HL-60 (cell line): Measurements from ENCODE around the gene CFAP54.

Experiments used
- TF ChIP-seq, protein P1 (sequence below): IDR thresholded peaks from one replicate; pipeline ENCODE4 v1.5.1; 2011; ENCODE audit warnings: low read length, control low read depth, inconsistent platforms; ENCODE audit not compliant: insufficient read depth
- TF ChIP-seq, protein P2 (sequence below): IDR thresholded peaks from 2 replicates; pipeline ENCODE4 v1.6.1; 2012; ENCODE audit warnings: low read depth; ENCODE audit not compliant: insufficient replicate concordance

DNA sequence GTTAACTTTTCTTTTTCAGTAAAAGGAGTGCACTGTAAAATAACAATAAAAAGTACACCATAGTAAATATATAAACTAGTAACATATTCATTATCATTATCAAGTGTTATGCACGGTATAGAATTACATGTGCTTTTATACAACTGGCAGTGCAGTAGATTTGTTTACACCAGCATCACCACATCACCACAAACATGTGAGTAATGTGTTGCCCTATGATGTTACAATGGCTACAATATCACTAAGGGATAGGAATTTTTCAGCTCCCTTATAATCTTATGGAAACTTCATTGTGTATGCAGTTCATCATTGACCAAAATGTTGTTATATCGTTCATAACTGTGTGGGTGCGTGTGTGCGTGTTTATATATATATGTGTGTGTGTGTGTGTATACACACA lies 394.2 kb downstream of the CFAP54 start:
- TF ChIP-seq, protein P1, sequence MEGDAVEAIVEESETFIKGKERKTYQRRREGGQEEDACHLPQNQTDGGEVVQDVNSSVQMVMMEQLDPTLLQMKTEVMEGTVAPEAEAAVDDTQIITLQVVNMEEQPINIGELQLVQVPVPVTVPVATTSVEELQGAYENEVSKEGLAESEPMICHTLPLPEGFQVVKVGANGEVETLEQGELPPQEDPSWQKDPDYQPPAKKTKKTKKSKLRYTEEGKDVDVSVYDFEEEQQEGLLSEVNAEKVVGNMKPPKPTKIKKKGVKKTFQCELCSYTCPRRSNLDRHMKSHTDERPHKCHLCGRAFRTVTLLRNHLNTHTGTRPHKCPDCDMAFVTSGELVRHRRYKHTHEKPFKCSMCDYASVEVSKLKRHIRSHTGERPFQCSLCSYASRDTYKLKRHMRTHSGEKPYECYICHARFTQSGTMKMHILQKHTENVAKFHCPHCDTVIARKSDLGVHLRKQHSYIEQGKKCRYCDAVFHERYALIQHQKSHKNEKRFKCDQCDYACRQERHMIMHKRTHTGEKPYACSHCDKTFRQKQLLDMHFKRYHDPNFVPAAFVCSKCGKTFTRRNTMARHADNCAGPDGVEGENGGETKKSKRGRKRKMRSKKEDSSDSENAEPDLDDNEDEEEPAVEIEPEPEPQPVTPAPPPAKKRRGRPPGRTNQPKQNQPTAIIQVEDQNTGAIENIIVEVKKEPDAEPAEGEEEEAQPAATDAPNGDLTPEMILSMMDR = no peak
- TF ChIP-seq, protein P2, sequence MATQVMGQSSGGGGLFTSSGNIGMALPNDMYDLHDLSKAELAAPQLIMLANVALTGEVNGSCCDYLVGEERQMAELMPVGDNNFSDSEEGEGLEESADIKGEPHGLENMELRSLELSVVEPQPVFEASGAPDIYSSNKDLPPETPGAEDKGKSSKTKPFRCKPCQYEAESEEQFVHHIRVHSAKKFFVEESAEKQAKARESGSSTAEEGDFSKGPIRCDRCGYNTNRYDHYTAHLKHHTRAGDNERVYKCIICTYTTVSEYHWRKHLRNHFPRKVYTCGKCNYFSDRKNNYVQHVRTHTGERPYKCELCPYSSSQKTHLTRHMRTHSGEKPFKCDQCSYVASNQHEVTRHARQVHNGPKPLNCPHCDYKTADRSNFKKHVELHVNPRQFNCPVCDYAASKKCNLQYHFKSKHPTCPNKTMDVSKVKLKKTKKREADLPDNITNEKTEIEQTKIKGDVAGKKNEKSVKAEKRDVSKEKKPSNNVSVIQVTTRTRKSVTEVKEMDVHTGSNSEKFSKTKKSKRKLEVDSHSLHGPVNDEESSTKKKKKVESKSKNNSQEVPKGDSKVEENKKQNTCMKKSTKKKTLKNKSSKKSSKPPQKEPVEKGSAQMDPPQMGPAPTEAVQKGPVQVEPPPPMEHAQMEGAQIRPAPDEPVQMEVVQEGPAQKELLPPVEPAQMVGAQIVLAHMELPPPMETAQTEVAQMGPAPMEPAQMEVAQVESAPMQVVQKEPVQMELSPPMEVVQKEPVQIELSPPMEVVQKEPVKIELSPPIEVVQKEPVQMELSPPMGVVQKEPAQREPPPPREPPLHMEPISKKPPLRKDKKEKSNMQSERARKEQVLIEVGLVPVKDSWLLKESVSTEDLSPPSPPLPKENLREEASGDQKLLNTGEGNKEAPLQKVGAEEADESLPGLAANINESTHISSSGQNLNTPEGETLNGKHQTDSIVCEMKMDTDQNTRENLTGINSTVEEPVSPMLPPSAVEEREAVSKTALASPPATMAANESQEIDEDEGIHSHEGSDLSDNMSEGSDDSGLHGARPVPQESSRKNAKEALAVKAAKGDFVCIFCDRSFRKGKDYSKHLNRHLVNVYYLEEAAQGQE = no peak
